HK-2 (cell line): ENCODE measurements around the gene TJP1.
"Not testable (repeated sequence)": the region's sequence is repeated elsewhere in the genome, so short reads cannot be mapped to it uniquely, and the experiment has no call there.

ENCODE experiments used
- DNase-seq: peaks from one replicate; pipeline ENCODE4 v3.0.0-alpha.2; 2018; ENCODE audit not compliant: unreplicated experiment

TJP1 gene

GRCh38 chr15:29666241-29666640, 156.0 kb downstream of the TJP1 start:
- no peak for DNase-seq

- no peak for DNase-seq
Measured at GRCh38 chr15:29665444-29666003, 156.7 kb downstream of the TJP1 start.

GRCh38 chr15:29664406-29664805, 157.9 kb downstream of the TJP1 start:
- no peak for DNase-seq

- not testable (repeated sequence) for DNase-seq
Measured at GRCh38 chr15:29657476-29657817, 164.8 kb downstream of the TJP1 start.

GRCh38 chr15:29656636-29657475, 165.4 kb downstream of the TJP1 start:
- no peak for DNase-seq

- DNase-seq = no peak
Measured at GRCh38 chr15:29652595-29652994, 169.7 kb downstream of the TJP1 start.

GRCh38 chr15:29651476-29652233, 170.6 kb downstream of the TJP1 start:
- DNase-seq = no peak
